Measurements from ENCODE around the gene LRRC75A. TPM values are rescaled to one million over a fixed set of nuclear protein-coding genes. Genes with fewer than 3 reads are reported as not detected.

Gene LRRC75A
- total RNA-seq, 3 donors from 2014 or later = 1.5 to 3.3 (median 1.6) TPM

DNA sequence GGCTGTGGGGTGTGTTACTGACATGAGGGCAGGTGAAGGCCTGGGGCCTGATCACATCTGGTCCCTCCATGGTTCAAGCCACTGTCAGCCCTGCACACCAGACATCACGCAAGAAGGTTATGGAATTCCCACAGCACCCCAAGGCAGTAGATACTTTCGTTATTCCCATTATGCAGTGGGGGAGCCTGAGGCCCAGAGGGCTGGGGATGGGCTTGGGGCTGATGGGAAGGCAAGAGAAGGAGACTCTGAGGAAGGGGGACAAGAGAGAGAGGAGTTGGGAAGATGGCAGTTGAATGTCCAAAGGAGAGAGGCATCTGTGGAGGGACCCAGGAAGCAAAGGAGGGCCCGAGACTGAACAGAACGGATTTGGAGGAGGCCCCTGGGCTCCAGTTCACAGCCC lies 42.0 kb downstream of the LRRC75A start:
- DNase-seq (ENCODE audit: low spot score in 2 of 2) = no peak
- TF ChIP-seq, protein P1, sequence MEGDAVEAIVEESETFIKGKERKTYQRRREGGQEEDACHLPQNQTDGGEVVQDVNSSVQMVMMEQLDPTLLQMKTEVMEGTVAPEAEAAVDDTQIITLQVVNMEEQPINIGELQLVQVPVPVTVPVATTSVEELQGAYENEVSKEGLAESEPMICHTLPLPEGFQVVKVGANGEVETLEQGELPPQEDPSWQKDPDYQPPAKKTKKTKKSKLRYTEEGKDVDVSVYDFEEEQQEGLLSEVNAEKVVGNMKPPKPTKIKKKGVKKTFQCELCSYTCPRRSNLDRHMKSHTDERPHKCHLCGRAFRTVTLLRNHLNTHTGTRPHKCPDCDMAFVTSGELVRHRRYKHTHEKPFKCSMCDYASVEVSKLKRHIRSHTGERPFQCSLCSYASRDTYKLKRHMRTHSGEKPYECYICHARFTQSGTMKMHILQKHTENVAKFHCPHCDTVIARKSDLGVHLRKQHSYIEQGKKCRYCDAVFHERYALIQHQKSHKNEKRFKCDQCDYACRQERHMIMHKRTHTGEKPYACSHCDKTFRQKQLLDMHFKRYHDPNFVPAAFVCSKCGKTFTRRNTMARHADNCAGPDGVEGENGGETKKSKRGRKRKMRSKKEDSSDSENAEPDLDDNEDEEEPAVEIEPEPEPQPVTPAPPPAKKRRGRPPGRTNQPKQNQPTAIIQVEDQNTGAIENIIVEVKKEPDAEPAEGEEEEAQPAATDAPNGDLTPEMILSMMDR (IDR thresholded peaks at IDR 0.05) = no peak
- TF ChIP-seq POLR2AphosphoS5 (IDR thresholded peaks at IDR 0.05) = no peak
- TF ChIP-seq POLR2A (IDR thresholded peaks at IDR 0.05) = no peak
- Histone ChIP-seq H3K4me1 (no peaks in the 10 kb centered on the region), H3K36me3 (no peaks in the 10 kb centered on the region), H3K4me3 (no peak overlapping the region), H3K27me3 (no peaks in the 10 kb centered on the region), H3K27ac (no peak overlapping the region), H3K9me3 (no peaks in the 10 kb centered on the region)
- intact Hi-C loops (cut with DNase I; ENCODE audit: low total_unique reads) = no loop called here

DNA sequence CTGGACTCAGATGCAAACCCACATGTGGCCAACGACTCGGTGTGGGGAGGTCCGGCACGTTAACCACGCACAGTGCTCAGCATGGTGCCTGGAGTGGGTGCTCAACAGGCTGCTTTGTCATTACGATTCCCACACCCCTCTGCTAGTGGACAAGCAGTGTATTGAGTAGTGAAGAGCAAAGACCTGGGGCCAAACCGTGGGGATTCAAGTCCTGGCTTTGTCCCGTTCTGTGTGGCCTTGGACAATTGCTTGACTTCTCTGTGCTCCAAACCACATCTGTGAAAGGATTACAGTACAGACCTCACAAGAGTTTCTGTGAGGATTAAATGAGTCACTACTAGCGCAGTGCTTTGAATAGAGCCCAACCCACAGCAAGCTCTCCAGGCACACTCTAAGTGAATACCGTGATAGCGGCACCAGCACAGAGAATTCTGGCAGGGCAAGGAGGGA lies 42.8 kb downstream of the LRRC75A start:
- H3K4me3 ChIP-seq = no peak overlapping the region
- H3K9me3 ChIP-seq = no peaks in the 10 kb centered on the region
- H3K27me3 ChIP-seq = no peaks in the 10 kb centered on the region
- intact Hi-C loops (cut with DNase I; ENCODE audit: low total_unique reads) = no loop called here
- TF ChIP-seq, protein P1 (IDR thresholded peaks at IDR 0.05) = no peak
- no peak for TF ChIP-seq POLR2AphosphoS5 (IDR thresholded peaks at IDR 0.05)
- no peak for TF ChIP-seq POLR2A (IDR thresholded peaks at IDR 0.05)
- H3K36me3 ChIP-seq = no peaks in the 10 kb centered on the region
- no peak overlapping the region for H3K27ac ChIP-seq
- no peaks in the 10 kb centered on the region for H3K4me1 ChIP-seq
- DNase-seq (ENCODE audit: low spot score in 2 of 2) = no peak

DNA sequence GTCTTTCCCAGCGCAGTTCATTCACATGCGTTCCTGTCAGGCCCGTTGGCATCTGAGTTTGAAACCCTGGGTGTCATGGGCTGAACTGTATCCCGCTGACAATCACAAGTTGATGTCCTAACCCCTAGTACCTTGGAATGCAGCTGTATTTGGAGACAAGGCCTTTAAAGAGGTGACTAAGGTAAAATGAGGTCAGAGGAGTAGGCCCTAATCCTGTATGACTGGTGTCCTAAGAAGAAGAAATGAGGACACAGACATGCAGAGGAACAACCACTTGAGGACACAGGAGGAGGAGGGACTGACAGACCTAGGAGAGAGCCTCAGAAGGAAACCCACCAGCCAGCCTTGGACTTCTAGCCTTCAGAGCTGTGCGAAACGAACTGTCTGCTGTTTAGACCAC lies 43.5 kb downstream of the LRRC75A start:
- Histone ChIP-seq H3K27ac (no peak overlapping the region), H3K9me3 (no peaks in the 10 kb centered on the region), H3K4me1 (no peaks in the 10 kb centered on the region), H3K27me3 (no peaks in the 10 kb centered on the region), H3K36me3 (no peaks in the 10 kb centered on the region), H3K4me3 (no peak overlapping the region)
- DNase-seq (ENCODE audit: low spot score in 2 of 2) = no peak
- intact Hi-C loops (cut with DNase I; ENCODE audit: low total_unique reads) = no loop called here
- no peak for TF ChIP-seq POLR2A (IDR thresholded peaks at IDR 0.05)
- TF ChIP-seq POLR2AphosphoS5 (IDR thresholded peaks at IDR 0.05) = no peak
- TF ChIP-seq, protein P1 (IDR thresholded peaks at IDR 0.05) = no peak

DNA sequence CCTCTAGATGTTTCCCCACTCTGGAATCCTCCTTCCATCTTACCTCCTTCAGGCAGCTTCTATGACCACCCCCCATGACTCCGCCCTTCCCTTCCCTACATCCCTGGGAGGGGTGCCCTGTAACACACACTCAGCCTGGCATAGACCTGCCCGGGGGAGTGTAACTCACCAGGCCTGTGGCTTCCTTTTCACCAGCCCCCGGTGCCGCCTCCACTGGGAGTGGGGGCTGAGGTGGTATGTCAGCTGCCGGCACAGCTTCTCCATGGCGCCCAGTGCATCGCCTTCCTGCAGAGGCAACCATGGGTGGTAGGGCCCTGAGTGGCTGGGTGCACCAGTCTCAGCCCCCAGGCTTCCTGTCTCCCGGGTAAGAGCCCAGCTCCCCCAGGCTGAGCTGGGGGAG lies 44.3 kb downstream of the LRRC75A start:
- Histone ChIP-seq H3K36me3 (no peaks in the 10 kb centered on the region), H3K27me3 (no peaks in the 10 kb centered on the region), H3K4me1 (no peaks in the 10 kb centered on the region), H3K27ac (no peak overlapping the region), H3K4me3 (no peak overlapping the region), H3K9me3 (no peaks in the 10 kb centered on the region)
- DNase-seq (ENCODE audit: low spot score in 2 of 2) = no peak
- intact Hi-C loops (cut with DNase I; ENCODE audit: low total_unique reads) = no loop called here
- TF ChIP-seq POLR2AphosphoS5 (IDR thresholded peaks at IDR 0.05) (no peak), POLR2A (IDR thresholded peaks at IDR 0.05) (no peak)
- TF ChIP-seq, protein P1 (IDR thresholded peaks at IDR 0.05) = no peak

DNA sequence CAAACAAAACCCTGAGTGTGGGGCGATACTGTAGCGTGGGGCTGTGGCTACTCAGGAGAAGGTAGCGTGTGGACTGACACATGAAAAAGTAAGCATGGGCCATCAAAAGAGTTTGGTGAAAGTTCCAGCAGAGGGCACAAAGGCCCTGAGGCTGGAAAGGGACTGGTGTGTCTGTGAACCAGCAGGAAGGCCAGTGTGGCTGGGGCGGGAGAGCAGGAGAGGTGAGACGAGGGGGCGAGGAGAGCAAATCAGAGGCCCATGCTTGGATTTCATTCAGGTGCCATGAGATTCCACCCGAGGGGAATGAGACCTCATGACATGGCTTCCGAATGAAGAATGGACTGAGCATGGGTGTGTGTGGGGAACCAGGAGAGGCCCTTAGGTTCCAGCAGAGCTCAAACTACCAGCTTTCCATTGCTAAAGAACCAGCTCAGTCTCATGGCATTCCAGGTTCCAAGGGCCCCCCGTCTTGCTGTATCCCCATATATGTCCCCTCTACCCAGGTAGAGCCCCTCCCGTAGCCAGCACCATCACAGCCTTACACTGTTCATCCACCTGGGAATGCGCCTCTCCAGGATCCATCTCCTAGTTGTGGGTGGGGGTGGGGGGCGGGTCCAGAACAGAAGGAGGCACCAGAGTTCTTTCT lies 45.5 kb downstream of the LRRC75A start:
- no peaks in the 10 kb centered on the region for H3K4me1 ChIP-seq
- H3K9me3 ChIP-seq = no peaks in the 10 kb centered on the region
- intact Hi-C loops (cut with DNase I; ENCODE audit: low total_unique reads) = no loop called here
- H3K27me3 ChIP-seq = no peaks in the 10 kb centered on the region
- no peak overlapping the region for H3K27ac ChIP-seq
- H3K4me3 ChIP-seq = no peak overlapping the region
- no peak for TF ChIP-seq POLR2AphosphoS5 (IDR thresholded peaks at IDR 0.05)
- TF ChIP-seq POLR2A (IDR thresholded peaks at IDR 0.05) = no peak
- TF ChIP-seq, protein P1 (IDR thresholded peaks at IDR 0.05) = no peak
- no peaks in the 10 kb centered on the region for H3K36me3 ChIP-seq
- DNase-seq (ENCODE audit: low spot score in 2 of 2) = no peak
